Stimulated activated naive CD4-positive, alpha-beta T cell (primary cell): ENCODE data around the gene DCTN1.

Experiments
- DNase-seq, 6 experiments: peaks; one replicate each; lab custom pipeline; 2025; lab: John Stamatoyannopoulos, UW

The DCTN1 gene

DNA sequence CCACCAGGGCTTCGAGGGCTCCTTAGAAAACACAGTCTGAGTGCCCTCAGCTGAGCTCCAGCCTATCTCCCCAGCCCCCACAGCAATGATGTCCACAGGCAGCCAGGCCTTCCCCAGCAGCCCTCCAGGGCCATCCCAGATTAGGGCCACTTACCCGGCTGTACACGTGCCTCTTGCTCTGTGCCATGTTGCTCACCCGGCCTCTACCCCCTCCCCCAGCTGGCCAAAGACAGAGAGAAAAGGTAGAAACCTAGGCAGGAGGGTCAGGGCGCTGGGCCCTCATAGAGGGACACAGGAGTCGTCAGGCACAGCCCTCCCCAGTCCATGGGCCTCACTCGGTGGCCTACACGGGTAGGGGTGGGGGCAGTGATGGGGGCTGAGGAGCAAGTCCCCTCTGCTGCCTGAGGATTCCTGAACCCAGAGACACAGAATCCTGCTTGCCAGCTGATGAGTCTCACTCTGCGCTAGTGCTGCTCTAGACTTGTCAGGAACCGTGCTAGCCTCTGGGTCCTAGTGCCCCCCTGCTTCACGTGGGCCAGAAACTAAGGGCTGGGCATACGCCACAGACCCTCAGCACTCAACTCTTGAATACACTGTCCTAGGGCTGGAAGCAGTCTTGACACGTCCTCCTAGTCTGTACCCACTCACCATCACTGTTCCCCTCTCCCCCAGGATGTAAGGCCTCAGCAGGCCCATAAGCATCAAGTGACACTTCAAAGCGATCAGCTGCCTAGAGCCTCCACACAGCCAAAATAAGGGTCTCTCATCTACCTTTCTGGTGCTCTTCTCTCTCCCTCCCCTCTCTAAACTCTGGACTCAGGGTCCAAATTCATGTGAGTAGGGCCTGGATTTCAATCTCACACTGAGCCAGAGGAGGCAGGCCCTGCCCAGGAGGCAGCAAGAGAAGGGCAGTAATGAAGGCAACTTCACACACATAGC lies at the start of gene DCTN1:
TSS of gene DCTN1 (minus strand) at position 461 of the 939 bp plus-strand sequence. CDS start at position 187, 274 bp downstream.
- peak in 1 of 6 experiments; percentile 3 for DNase-seq

DNA sequence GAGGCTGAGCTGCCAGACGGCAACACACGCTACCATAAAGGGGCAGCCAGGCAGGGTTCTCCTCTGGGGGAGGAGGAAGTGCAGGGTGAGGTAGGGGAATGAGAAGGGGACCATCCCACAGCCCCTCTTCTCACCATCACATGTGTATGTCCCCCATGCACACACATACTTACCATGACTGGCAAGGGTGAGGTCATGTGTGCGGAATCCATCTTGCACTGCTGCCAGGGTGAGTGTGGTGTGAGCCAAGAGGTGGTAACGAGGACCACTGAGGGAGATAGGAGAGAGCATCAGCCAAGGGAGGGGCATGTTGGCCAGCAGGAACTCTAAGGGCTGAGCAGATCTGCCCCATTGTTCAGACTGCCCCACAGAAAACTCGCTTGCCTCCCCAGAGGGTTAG lies 48.6 kb upstream of the DCTN1 start:
- no peak for DNase-seq

DNA sequence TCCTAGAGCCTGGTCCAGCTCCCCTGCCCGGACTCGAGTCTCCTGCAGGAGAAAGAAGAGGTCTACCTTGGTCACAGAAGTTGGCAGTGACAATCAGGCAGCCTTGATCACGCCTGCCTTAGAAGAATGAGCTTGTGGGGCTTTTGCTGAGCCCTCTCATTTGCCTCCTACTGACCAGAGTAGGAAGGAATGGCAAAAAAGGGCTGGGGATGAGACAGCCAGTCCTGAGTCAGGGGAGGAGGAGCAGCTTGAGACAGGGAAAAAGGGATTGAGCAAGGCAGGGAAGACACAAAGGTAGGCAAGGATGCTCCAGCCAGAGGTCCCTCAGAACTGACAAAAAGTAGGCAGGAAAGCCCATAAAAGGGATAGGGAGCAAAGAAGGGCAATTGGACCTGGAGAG lies 47.4 kb upstream of the DCTN1 start:
- no peak for DNase-seq

DNA sequence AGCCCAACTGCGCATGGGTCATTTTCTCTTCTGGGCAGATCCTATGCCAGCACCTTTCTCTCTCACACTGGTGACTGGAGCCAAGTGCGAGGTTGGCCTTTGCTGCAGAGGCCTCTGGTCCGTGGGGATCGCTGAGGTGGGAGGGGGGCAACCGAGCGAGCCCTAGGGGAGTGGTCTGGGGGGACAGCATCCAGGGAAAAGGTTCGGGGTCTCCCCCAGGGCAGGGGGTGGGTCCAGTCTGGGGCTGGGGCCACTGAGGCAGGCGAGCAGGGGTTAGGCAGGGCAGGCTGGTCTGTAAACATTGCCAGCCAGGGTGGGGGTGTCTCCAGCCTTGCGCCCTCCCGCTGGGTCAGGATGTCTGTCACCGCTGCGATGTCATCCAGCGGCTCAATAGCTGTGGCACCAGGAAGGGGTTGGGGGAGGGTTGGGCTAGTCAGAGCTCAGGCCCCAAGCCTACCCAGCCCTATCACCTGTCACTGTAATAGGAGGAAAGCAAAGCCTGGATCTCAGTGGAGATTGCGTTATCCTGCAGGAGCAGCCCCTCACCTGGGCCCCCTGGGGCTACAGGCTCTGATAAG lies 46.2 kb upstream of the DCTN1 start:
- DNase-seq, result no peak

DNA sequence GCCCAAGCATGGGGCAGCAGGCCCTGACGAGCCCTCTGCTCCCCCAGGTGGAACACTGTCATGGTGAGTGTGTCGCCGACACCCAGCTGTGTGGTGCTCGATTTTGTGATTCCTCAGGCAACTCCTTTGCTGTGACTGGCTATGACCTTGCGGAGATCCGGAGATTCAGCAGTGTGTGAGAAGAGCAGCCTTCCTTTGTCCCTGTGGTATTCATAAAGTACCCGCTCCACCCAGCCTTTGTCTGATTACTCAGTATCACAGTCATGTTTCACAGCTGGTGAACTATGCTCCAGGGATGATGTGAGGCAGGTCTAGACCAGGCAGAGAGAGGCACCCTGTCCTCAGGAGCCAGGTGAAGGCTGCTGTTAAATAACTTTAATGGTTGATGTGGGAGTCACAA lies 45.4 kb upstream of the DCTN1 start:
- no peak for DNase-seq

DNA sequence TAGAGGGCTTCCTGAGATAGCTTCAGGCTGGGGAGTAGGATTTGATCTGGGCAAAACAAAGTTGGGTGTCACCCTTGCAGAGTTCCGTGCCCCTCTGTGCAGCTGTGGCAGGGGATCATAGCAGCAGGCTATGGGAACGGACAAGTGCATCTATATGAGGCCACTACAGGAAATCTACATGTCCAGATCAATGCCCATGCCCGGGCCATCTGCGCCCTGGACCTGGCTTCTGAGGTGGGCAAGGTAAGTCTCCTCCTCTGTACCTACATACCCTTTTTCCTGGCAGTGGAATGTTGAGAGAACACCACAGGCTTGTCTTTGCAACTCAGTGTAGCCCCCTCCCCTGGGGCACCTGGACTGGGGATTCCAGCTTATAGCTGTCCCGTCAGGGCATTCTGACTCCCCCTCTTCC lies 44.9 kb upstream of the DCTN1 start:
- no peak for DNase-seq

DNA sequence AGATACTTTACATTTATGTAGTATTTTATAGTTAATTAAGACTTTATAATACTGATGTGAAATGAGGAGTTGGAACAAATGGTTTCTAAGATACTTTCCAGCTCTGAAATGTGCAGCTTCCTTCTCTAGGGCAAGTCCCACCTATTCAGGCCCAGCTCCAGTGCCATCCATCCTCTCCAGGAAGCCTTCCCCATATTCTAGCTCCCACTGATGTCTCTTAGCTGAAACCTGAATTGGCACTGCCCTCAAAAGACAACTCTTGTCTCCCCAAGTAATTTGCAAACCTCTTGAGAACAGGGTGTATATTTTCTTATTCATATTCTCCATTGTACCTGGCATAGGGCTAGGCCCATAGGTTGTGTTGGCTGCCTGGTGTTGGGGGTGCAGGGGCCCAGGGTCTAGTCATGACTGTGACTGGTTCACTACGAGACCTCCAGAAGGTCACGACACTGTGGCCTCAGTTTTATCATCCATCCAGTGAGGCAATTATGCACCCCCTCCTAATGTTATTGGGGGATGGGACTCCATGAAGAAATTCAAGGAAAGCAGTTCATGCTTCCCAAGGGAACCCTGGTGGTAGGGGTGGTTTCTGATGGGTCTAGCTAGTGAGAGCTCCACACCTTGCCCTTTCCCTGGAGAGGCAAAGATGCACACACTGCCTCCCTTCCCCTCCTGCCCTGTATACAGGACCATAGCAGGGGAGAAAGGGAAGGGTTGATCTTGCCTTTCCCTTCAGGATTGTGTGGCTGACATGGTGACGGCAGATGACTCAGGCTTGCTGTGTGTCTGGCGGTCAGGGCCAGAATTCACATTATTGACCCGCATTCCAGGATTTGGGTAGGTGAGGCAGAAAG lies 44.3 kb upstream of the DCTN1 start:
- no peak for DNase-seq

DNA sequence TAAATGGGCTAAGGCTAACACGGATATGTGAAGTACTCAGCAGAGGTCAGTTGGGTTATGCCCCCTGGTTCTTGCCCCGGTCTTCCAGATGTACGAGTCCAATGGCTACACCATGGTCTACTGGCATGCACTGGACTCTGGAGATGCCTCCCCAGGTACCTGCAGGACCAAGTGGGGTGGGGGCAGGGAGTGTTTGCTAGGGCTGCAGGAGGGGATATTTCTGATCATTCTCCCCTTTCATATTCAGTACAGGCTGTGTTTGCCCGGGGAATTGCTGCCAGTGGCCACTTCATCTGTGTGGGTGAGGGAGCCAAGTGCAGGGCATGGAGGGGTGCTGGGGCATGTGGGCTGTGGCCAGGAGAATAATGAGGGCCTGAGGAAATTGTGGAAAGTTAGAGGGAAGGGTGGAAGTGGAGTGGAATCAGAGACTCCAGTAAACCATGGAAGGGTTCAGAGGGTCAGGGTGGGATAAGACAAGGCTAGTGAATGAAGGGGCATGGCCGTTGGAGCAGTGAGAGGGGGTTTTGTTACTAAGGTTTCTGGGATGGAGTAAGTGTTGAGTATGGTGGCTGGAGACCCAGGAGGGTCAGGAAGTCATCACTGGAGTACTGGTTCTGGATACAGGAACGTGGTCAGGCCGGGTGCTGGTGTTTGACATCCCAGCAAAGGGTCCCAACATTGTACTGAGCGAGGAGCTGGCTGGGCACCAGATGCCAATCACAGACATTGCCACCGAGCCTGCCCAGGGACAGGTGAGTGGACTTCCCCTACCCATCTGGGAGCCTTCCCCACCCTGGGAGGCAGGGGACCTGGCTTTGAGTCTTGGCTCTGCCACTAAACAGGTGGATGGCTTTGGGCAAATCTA lies 43.4 kb upstream of the DCTN1 start:
- DNase-seq, result no peak

DNA sequence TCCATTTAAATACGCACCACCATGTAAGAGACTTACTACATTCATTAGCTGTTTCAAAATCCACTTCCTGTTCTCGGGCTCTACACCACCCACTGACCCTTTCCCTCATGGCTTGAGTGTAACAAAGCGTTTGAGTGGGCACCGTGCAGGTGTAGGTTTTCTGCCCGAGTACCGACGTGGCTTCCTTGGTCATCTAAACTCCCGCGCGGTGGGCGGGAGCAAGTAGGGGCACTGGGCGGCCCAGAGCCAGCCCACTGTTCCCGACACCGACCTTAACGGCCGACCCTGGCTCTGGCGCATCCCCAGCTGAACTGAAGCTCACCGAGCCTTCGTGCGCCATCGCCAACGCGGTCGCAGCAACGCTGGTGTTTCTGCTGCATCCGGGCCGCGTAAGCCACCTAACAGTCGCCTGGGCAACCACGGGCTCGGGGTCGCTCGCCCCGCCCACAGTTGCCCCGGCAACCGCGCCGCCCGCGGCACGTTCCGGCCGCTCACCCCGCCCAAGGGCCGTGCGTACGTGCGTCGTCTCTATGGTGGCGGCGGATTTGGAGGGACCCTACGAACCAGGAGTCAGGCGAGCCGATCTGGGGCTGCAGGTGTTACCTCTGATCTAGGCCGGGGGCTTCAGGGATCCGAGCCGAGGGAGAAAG lies 41.2 kb upstream of the DCTN1 start, which contains the start of the genes C2orf81 and WDR54:
TSS of gene C2orf81 (minus strand) at position 399 of the 650 bp plus-strand sequence. CDS start at position 340, 59 bp downstream.
TSS of gene WDR54 (plus strand) at position 510 of the 650 bp plus-strand sequence. CDS start 424 bp downstream, outside the sequence.
- peak; percentile 85 to 92 (median 89) for DNase-seq

DNA sequence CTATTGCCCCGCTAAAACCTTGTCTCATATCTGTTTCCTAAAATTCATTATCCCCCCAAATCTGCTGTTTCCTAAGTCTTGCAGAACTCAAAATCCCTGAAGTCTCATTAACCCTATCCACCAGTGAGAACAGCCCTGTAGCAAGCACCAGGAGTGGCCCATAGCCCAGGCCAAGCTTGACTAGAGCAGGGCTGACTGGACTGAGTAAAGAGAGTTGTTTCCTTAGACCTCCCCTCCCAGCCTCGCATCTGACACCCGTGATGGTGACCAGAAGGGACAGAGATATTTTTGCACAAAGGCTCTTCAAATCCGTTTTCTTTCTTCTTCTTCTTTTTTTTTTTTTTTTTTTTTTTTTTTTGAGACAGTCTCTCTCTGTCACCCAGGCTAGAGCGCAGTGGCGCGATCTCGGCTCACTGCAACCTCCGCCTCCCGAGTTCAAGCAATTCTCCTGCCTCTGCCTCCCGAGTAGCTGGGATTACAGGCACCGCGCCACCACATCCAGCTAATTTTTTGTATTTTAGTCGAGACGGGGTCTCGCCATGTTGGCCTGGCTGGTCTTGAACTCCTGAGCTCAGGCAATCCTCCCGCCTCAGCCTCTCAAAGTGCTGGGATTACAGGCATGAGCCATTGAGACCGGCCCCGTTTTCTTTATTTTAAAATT lies 40.5 kb upstream of the DCTN1 start:
- DNase-seq, result peak in 4 of 6 experiments; percentile 7 to 58 (median 22)

DNA sequence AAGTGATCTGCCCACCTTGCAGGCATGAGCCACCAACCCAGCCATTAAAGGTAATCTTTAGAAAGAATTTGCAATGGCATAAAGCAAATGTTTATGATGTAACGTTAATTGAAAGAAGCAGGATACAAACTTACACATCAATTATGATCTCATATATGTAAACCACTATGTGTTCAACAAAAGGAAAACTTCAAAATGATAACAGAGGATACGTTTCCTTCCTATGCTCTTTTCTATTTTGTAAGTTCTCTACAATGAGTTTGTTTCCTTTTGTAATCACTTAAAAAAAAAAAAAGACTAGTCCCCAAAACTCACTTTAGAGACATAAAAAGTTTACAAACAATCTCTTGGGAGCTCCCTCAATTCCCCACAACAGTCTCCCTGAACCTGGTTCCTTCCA lies 39.9 kb upstream of the DCTN1 start:
- peak in 3 of 6 experiments; percentile 32 to 53 (median 42) for DNase-seq

DNA sequence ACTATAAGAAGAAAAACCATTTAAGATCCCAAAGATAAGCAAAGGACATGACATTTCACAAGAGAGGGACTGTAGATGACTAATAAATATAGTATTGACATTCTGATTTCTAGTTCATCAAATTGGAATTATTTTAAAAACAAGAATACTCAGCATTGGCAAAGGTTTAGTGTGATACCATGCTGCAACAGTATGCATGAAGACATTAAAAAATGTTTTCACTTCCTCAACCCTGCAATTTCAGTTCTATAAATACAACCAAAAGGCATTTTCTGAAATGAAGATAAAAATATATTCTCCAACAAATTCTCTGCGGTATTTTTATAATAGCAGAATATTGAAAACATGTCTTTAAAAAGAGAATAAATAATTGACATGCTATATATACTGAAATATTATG lies 39.2 kb upstream of the DCTN1 start:
- no peak for DNase-seq

DNA sequence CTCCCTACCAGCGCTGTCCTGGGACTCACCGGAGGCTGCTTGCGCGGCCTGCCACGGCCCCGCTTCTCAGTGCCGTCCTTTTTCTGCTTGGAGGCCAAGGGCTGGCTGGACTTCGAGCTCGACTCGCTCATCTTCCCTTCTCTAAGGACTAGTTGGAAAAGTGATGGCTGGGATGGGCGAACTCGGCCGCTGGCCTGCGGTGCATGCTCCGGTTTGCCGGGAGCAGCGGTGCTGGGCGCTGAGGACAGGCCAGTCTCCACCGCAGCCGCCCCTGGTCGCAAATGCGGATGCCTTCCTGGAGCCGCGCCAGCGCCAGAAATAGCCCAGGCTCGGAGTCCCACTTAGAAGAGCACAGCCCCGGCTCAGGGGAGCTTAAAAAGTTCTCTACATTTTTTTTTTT lies 38.2 kb upstream of the DCTN1 start:
- no peak for DNase-seq

DNA sequence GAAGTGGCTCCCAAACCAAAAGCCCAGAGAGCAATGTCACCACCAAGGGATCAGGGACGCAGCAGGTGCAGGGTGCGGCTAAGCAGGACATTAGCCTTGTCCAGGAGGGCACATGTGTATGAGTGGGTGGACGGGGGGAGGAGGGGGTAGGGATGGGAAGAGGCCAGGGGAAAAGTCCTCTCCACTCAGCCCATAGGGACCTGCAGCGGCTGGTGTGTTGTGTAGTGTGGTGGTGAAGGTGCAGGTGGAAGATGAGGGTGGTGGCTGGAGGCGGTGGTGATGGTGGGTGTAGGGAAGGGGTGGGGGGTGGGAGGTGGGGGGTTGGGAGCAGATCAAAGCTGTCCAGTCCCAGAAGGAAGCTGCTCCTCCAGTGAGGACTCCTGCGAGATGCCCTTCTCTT lies 37.7 kb upstream of the DCTN1 start:
- DNase-seq, result no peak

DNA sequence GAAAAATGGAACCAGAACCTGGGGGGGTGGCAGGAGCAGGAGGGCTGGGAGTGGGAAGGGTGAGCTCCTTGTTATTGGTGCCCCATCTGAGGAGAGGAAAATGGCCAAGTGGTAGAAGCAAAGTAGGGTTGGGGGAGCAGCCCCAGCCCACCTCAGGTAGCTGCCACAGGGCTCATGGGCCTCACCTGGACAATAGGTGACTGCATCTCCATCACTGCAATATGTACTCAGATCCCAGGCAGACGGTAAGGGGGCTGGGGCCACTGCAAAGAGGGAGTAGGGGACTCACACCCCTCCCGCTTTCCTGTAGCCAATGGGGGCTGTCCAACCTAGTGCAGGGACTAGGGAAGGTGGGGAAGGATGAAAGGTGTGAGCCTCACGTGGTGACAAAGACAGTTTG lies 37.1 kb upstream of the DCTN1 start:
- no peak for DNase-seq

DNA sequence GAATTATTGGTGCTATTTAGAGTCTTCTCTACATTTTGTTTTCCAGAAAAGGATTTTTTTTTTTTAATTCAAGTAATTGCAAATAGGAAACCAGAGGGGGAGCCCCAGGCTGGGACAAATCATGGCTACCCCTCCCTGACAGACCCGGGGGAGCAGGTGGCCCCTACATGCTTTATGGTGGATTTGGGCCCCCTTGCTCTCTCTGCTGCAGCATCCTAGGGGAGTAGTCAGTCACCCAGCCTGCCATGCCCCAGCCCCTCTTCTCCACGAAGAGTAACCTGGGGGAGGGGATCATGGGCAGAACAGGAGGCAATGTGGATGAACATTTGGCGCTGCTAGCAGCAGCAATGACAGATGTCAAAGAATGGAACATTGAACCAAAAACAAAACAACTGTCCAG lies 36.7 kb upstream of the DCTN1 start:
- DNase-seq, result peak in 1 of 6 experiments; percentile 29

DNA sequence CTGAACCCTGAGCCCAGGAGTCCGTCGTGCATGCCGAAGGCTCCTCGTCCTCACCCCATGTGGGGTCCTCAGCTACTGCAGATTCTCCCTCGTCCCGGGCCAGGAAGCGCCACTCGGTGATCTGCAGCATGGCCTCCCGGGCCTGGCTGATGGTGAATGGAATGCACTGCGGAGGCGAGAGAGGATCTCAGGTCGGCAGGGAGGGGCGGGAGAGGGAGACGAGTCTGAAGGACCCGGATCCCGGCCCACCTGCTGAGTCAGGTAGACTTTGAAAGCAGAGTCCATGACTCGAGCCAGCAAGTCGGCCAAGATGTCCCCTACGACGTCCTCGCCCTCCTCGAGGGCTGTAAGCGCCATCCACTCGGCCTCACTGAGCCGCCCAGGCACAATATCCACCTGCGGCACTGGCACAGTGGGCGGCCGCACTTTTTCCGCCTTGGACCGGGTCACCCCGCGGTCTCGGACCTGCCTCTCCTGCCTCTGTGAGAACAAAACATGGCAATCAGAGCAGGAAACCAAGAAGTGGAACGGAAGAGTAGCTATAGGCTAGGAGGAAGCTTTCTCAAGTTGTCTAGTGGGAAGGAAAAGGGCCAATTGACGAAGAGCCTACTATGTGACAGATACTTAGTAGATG lies 35.8 kb upstream of the DCTN1 start:
- peak in 2 of 6 experiments; percentile 9 to 12 for DNase-seq

DNA sequence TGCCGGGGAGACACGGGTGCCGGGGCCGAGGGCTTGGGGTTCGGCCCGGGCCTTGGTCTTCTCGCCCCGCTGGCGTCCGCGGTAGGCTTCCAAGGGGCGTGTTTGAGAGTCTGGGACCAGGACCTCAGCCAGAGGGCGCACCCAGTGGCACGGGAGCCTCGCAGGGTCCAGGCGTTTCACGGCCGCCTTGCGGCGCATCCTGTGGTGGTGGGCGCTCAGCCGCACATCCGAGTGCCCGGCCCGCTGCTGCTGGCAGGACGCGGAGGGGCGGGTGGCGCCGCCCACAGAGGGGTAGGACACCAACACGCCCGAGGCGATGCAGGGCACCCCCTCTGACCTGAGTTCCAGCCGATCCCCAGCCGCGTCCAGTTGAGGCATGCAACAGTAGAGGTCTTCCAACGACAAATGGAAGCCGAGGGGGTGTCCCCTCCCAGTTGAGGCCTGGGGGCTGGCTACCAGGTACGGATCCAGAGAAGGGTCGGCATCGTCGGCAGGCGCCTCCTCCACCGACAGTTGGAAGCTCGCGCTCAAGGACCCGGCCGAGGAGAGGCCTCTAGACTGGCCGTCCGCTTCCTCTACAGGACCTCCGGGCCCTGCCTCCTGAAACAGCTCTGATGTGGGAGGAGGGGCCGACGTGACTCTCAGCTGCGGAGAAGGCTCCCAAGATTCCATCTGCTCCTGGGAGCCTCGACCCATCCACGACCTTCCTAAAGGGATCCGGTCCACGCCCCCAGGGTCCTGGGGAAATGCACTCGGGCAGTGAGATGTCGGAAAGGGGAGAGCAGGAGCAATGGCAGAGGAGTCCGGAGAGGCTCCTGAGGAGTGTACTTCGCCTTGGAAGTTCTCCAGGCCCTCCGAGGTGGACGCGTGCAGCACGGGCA lies 35.0 kb upstream of the DCTN1 start:
- peak in 4 of 6 experiments; percentile 18 to 36 (median 26) for DNase-seq
